NCI-H69 (cell line): ENCODE data around the gene HHIPL1.
A peak's percentile ranks its signal among the peaks of the same experiment; 100 is the strongest.

Experiments
- DNase-seq: peaks from one replicate; lab custom pipeline; 2025; lab: John Stamatoyannopoulos, UW

The HHIPL1 gene

DNA sequence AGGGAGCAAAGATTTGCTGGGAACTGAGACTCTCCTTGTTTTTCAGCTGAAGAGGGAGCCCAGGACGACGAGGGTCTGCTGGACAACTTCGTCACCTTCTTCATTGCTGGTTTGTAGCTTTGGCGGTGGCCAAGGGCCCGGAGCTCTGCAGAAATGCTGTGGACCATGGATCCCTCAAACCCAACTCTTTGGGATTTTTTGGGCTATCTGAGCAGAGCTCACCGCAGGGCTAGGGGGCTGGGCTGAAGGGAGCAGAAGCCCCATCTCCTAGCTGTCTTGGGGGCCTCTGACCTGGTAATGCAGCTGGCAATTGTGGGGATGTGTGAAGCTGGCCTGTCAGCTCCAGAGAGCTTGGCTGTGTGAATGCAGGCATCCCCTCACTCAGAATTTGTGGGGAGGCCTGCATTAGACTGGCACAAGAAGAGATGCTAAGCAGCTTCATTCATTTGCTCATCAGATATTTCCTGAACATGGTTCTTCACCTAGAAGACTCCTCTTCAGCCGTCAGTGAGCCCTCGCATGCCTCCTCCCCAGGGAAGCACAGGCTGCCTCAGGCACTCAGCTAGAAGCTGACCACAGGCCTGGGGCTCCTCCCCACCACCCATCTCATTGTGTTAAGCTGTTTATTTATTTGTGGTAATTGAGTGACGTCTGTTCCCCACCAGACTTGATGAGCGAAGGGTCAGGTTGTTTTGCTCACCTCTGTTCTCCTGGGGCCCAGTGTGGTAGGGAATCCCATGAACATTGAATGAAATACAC lies 71.3 kb downstream of the HHIPL1 start:
- DNase-seq: no peak

- no peak for DNase-seq
Observed at GRCh38 chr14:99716850-99717681, 72.1 kb downstream of the HHIPL1 start.

GRCh38 chr14:99717682-99718013 lies 72.7 kb downstream of the HHIPL1 start:
- no peak for DNase-seq

- peak; percentile 92 for DNase-seq
Observed at GRCh38 chr14:99718031-99718810, 73.3 kb downstream of the HHIPL1 start.

DNA sequence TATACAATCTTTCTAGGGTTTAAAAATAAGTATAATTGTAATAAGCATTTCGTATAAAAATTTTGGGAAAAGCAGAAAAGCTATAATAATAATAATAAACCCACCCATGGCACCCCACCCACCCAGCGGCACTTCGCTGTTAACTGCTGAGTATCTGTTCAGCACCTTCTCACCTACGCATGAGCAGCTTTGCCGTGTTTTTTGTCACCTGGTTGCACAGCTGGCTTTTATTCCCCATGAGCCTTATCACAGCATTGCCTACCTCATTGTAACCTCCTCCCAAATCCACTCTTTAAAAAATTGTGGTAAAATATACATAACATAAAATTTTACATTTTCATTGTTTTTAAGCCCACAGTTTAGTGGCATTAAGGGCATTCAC lies 73.9 kb downstream of the HHIPL1 start:
- no peak for DNase-seq

DNA sequence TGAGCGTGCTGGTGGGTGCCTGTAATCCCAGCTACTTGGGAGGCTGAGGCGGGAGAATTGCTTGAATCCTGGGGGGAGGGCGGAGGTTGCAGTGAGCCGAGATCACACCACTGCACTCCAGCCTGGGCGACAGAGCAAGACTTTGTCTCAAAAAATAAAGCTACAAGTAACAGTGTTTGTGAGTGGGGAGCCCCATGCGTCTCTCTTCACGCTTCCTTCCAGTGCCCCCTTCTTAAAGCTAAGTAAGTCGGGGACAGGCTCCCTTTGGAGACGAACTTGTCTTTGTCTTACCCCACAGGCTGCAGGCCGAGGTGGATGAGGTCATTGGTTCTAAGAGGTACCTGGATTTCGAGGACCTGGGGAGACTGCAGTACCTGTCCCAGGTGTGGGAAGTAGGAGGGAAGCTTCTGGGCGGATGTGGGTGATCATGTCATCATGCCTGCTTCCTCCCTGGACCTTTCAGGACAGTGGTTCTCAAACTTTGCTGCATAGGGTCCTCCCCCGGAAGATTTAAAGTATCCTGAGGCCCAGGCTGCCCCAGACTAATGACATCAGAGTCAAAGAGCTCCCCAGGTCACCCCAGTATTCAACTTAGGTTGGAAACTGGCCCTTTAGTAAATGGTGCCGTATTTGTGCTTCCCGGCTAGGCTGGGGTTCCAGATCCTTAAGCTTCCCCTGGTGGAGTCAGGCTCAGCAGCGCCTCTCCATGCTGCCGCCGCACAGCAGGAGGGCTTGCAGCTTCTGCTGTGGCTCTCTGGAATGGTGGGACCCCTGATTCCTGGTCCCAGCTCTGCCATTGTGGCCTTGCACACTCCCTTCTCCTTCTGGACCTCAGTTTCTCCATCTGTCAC lies 76.2 kb downstream of the HHIPL1 start:
- DNase-seq: no peak

- no peak for DNase-seq
Observed at GRCh38 chr14:99721792-99722516, 77.0 kb downstream of the HHIPL1 start.

GRCh38 chr14:99722741-99723140 lies 77.8 kb downstream of the HHIPL1 start:
- no peak for DNase-seq

GRCh38 chr14:99724196-99724891 lies 79.4 kb downstream of the HHIPL1 start:
- DNase-seq: peak; percentile 29

DNA sequence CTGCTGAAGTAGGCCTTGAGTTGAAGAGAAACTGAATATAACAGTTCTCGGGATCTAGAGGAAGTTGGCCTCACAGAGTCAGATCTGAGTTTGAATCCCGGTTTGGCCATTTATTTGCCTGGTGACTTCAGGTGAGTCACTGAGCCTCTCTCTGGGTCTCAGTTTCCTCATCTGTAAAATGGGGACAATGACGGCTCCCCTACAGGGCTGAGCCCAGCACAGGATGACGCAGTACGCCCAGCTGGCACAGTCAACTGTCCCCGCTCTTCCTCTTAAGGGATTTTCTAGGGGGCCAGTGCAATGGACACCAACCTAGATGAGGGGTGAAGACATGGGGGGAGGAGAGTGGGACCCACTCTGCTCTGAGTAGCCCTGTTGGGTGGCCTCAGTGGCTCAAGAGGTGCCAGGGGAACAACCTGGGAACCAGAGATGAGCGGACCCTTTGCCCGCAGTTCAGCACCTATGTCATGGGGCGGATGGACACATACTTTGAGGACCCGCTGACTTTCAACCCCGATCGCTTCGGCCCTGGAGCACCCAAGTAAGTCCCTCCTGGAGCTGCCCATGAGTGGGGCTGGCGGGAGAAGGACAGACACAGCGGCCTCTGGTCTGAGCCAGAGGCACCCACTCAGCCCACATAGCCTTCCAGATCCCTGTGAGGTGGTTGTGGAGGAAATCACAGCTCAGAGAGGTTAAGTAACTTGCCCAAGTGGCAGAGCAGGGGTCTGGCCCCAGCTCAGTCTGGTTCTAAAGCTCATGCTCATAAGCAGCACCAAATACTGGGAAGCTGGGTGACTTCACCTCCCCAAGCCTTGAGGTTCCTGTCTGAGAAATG lies 80.2 kb downstream of the HHIPL1 start:
- no peak for DNase-seq

GRCh38 chr14:99725774-99726537 lies 81.0 kb downstream of the HHIPL1 start:
- DNase-seq: peak; percentile 48

GRCh38 chr14:99726538-99727095 lies 81.7 kb downstream of the HHIPL1 start:
- no peak for DNase-seq

- no peak for DNase-seq
Observed at GRCh38 chr14:99727096-99727870, 82.4 kb downstream of the HHIPL1 start.

DNA sequence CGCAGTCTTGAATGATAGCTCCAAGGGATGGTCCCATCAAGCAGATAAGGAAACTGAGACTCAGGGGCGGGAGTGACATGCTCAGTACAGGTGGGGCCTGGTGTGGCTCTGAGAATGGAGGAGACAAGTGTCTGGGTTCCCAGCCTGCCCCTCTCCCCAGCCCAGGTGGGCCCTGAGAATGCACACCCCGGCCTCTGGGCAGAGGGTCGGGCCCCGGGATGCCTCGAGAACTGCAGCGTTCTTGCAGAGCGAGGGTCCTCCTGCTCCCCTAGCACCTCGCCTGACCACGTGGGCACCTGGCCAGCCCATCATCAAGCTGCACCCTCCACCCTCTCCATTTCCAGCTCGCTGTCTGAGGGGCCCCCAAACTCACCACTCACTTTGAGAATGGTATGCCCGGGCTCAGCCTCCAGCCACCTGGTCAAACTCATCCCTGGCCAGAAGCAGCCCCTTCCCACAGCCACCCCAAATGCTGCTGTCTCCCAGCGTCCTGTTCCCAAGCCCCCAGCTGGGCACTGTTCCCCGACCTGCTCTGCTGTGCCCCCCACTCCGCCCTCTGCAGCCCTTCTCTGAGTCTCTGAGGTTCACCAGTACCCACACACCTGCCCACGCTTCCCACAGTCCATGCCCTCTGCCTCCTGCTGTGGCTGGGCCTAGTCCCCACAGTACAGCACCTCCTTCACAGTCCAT lies 83.4 kb downstream of the HHIPL1 start:
- DNase-seq: no peak

- peak; percentile 64 for DNase-seq
Observed at GRCh38 chr14:99728981-99729451, 84.1 kb downstream of the HHIPL1 start.
